Stimulated activated CD8-positive, alpha-beta memory T cell treated with anti-CD3 and anti-CD28 coated beads, Interleukin-7, amount 100 ng/mL, for 4 hours (primary cell): ENCODE results near the gene CD248.
"Not testable (repeated sequence)": the region's sequence is repeated elsewhere in the genome, so short reads cannot be mapped to it uniquely, and the experiment has no call there.

Experiments
- DNase-seq, 2 donors: peaks; one replicate each; pipeline ENCODE4 v3.0.0-alpha.2; 2020; ENCODE audit warnings: low read depth in 2 of 2

The CD248 gene

GRCh38 chr11:66289548-66290329 lies 27.1 kb downstream of the CD248 start:
- peak; percentile 65 to 71 for DNase-seq

GRCh38 chr11:66288671-66289547 lies 27.9 kb downstream of the CD248 start, which contains the start of gene YIF1A:
Gene YIF1A, minus strand, starts transcription at chr11:66289143. Its CDS starts 158 bp downstream, at chr11:66288985.
- peak; percentile 98 for DNase-seq

GRCh38 chr11:66287889-66288670 lies 28.8 kb downstream of the CD248 start:
- DNase-seq: no peak

- DNase-seq: no peak
These were observed 29.5 kb downstream of the CD248 start for GRCh38 chr11:66287211-66287888.

- no peak for DNase-seq
These were observed 30.1 kb downstream of the CD248 start for GRCh38 chr11:66286699-66287098.

- no peak for DNase-seq
These were observed 31.4 kb downstream of the CD248 start for GRCh38 chr11:66285250-66285947.

GRCh38 chr11:66284526-66285078 lies 32.2 kb downstream of the CD248 start:
- no peak for DNase-seq

GRCh38 chr11:66283461-66284105 lies 33.3 kb downstream of the CD248 start:
- no peak for DNase-seq

GRCh38 chr11:66282468-66283455 lies 34.1 kb downstream of the CD248 start:
- DNase-seq: peak; percentile 92 to 98

- DNase-seq: no peak
These were observed 34.9 kb downstream of the CD248 start for GRCh38 chr11:66281776-66282467.

GRCh38 chr11:66281001-66281400 lies 35.8 kb downstream of the CD248 start:
- DNase-seq: no peak

GRCh38 chr11:66280428-66280827 lies 36.4 kb downstream of the CD248 start:
- no peak for DNase-seq

- no peak for DNase-seq
These were observed 37.6 kb downstream of the CD248 start for GRCh38 chr11:66279092-66279734.

- DNase-seq: no peak
These were observed 38.3 kb downstream of the CD248 start for GRCh38 chr11:66278363-66279091.

- DNase-seq: peak in 1 of 2 donors; percentile 31
These were observed 39.1 kb downstream of the CD248 start, which contains the start of gene CNIH2 for GRCh38 chr11:66277471-66278362. Gene CNIH2, plus strand, starts transcription at chr11:66278175. Its CDS starts 282 bp downstream, at chr11:66278457.

GRCh38 chr11:66277064-66277463 lies 39.8 kb downstream of the CD248 start:
- not testable (repeated sequence) for DNase-seq
